SK-N-SH (cell line): Measurements from ENCODE around the gene CNTN4.

ENCODE experiments used
- CTCF ChIP-seq: fragments of 200-600 bp; sonication (generic); IDR thresholded peaks from 2 replicates; pipeline ENCODE4 v1.6.1; 2017; ENCODE audit warnings: antibody characterized with exemption, mild to moderate bottlenecking, moderate library complexity
- FOXJ3 ChIP-seq: sonication (generic); formaldehyde crosslinking; IDR thresholded peaks from 2 replicates; pipeline ENCODE4 v1.5.1; 2020; ENCODE audit warnings: mild to moderate bottlenecking, missing genetic modification reagents
- GABPA ChIP-seq: IDR thresholded peaks from 2 replicates; pipeline ENCODE4 v1.4.0; 2012; ENCODE audit warnings: low read depth, mild to moderate bottlenecking
- GATA2 ChIP-seq: sonication (generic); formaldehyde crosslinking; IDR thresholded peaks from 2 replicates; pipeline ENCODE4 v1.5.0; 2020; ENCODE audit warnings: mild to moderate bottlenecking, missing genetic modification reagents
- NFIC ChIP-seq: IDR thresholded peaks from 2 replicates; pipeline ENCODE4 v1.4.0; 2012; ENCODE audit warnings: borderline replicate concordance
- POLR2AphosphoS5 ChIP-seq: IDR thresholded peaks from 2 replicates; pipeline ENCODE4 v1.6.1; 2012; ENCODE audit warnings: low read depth, low read length
- RAD21 ChIP-seq: IDR thresholded peaks from 2 replicates; pipeline ENCODE4 v1.6.1; 2012; ENCODE audit warnings: mild to moderate bottlenecking, low read length
- REST ChIP-seq: IDR thresholded peaks from 2 replicates; pipeline ENCODE4 v1.6.1; 2012; ENCODE audit warnings: mild to moderate bottlenecking, low read depth, low read length, moderate library complexity
- USF2 ChIP-seq: fragments of 150-350 bp; IDR thresholded peaks from 2 replicates; pipeline ENCODE4 v1.6.1; 2017; ENCODE audit warnings: antibody characterized with exemption, low read length, low read depth, borderline replicate concordance
- ZBTB33 ChIP-seq: IDR thresholded peaks from 2 replicates; pipeline ENCODE4 v1.4.0; 2012; ENCODE audit warnings: low read depth, borderline replicate concordance

- TF ChIP-seq CTCF (no peak), ZBTB33 (no peak), RAD21 (no peak), POLR2AphosphoS5 (no peak), GABPA (no peak), USF2 (no peak), REST (no peak), FOXJ3 (CRISPR knock-in tag) (no peak), NFIC (no peak), GATA2 (CRISPR knock-in tag) (no peak)
Measured at GRCh38 chr3:2172561-2173171, 74.0 kb downstream of the CNTN4 start.
